ENCODE results near the gene CTBP1.

CTBP1 gene

DNA sequence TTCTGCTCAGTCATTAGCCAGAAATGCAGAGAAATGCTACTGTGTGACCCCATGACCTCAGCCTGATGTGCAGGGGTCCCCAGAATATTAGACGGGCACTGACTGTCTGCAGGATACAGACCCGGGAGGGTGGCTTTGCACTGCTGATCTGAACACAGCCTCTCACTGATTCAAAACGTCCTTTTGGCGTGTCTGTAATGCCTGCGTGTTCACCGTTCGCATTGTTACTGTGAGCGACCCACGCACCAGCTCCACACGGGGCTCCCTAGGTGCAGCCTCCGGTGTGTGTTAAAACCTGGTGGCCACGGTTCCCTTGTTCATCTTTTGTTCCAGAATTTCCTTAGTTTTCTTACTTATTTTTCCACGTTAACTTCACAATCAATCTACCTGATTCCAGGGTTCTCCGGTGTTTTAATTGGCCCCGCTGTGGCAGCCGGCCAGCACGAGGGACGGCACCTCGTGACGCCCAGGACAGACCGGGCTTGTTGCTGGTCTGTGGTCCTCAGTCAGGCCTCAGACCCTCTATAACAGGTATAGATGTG is 44.6 kb downstream of the CTBP1 start:
- Histone ChIP-seq H3K9me3 (ENCODE audit: severe bottlenecking) (no peaks in the 10 kb centered on the region), H3K27me3 (ENCODE audit: insufficient read depth, low read depth, severe bottlenecking) (no peaks in the 10 kb centered on the region), H3K27ac (peak overlapping the region; percentile 44), H3K36me3 (peaks cover 15% of the 10 kb centered on the region), H3K4me3 (ENCODE audit: low read depth, low read length) (no peak overlapping the region)
- TF ChIP-seq, protein P1, sequence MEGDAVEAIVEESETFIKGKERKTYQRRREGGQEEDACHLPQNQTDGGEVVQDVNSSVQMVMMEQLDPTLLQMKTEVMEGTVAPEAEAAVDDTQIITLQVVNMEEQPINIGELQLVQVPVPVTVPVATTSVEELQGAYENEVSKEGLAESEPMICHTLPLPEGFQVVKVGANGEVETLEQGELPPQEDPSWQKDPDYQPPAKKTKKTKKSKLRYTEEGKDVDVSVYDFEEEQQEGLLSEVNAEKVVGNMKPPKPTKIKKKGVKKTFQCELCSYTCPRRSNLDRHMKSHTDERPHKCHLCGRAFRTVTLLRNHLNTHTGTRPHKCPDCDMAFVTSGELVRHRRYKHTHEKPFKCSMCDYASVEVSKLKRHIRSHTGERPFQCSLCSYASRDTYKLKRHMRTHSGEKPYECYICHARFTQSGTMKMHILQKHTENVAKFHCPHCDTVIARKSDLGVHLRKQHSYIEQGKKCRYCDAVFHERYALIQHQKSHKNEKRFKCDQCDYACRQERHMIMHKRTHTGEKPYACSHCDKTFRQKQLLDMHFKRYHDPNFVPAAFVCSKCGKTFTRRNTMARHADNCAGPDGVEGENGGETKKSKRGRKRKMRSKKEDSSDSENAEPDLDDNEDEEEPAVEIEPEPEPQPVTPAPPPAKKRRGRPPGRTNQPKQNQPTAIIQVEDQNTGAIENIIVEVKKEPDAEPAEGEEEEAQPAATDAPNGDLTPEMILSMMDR (IDR thresholded peaks at IDR 0.05; ENCODE audit: low read depth, low read length): no peak
- peak; percentile 6 for DNase-seq

DNA sequence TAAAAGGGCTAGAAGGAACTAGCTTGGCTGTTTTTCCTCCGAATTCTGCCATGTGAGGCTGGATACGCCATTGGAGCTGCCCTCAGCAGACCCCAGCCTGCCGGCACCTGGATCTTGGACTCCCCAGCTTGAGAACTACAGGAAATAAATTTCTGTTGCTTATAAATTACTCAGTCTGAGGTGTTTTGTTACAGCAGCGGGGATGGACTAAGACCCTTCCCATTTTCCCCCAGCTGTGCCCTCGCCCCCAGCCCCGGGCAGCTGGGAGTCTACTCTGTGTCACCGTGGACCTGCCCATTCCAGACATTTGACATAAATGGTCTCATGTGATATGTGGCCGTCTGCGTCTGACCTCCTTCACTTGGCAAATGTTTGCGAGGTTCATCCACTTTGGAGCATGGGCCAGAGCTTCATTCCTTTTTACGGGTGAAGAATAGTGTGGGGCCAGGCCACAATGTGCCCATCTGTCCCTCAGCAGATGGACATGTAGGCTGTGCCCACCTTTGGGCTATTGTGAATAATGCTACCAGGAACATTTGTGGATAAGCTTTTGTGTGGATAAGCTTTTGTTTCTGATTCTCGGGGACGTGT is 45.8 kb downstream of the CTBP1 start:
- no peaks in the 10 kb centered on the region for H3K9me3 ChIP-seq (ENCODE audit: severe bottlenecking)
- peak overlapping the region; percentile 2 for H3K27ac ChIP-seq
- no peak for DNase-seq
- 0 out of 2 replicates have a peak, but pooled peaks cover 7% of the 10 kb centered on the region for H3K36me3 ChIP-seq
- TF ChIP-seq, protein P1 (IDR thresholded peaks at IDR 0.05; ENCODE audit: low read depth, low read length): no peak
- no peaks in the 10 kb centered on the region for H3K27me3 ChIP-seq (ENCODE audit: insufficient read depth, low read depth, severe bottlenecking)
- no peak overlapping the region for H3K4me3 ChIP-seq (ENCODE audit: low read depth, low read length)

DNA sequence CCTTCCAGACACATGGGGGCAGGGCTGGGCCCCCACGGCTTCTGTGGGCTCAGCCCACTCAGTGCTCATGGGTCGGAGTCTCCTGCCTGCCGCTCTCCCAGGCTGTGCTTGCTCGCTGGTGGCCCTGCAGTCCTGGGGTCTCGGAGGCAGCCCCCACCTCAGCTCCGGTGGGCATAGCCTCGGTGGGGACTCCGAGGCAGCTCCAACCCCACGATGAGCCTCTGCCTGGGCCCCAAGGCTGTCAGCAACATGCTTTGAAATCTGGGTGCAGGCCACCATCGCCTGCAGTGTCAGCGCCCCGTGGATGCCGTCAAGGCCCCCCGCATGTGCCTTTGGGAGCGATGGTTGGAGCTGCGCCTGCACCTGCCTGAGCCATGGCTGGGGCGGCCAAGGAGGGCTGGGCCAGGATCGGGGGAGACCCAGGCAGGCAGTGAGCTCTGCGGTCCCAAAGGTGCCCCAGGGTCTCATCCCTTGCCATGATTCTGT is 46.4 kb downstream of the CTBP1 start:
- peak overlapping the region; percentile 2 for H3K27ac ChIP-seq

DNA sequence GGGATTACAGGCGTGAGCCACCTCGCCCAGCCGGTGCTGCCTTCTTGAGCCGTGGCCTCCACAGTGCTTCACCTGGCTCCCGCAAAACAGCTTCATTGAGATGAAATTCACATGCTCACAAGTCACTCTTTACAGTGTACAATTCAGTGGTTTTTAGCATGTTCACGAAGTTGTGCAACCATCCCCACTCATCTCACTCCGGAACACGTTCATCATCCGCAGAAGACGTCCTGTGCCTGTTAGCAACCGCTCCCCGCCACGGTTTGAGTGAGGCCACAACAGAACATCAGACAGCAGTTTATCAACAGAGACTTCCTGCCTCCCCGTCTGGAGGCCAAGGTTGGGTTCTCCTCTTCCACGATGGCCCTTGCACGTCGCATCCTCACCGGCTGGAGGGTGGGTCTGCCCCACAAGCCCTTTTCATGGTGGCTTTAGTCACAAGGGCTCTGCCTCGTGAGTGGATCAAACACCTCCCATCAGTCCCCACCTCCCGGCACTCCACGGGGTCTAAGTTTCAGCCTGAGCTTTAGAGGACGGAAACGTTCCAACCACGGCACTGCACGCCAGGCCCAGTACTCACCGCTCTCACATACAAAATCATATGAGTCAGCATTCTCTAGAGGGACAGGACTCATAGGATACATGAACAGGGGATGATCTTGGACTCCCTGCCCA is 46.9 kb downstream of the CTBP1 start:
- Histone ChIP-seq H3K27me3 (ENCODE audit: insufficient read depth, low read depth, severe bottlenecking) (no peaks in the 10 kb centered on the region), H3K27ac (no peak overlapping the region; the same call in 1 of the 2 replicates), H3K36me3 (0 out of 2 replicates have a peak, but pooled peaks cover 7% of the 10 kb centered on the region), H3K9me3 (ENCODE audit: severe bottlenecking) (no peaks in the 10 kb centered on the region), H3K4me3 (ENCODE audit: low read depth, low read length) (no peak overlapping the region)
- DNase-seq: no peak
- TF ChIP-seq, protein P1 (IDR thresholded peaks at IDR 0.05; ENCODE audit: low read depth, low read length): no peak

More for the DNA sequence above, 46.4 kb downstream of the CTBP1 start:
- Histone ChIP-seq H3K36me3 (0 out of 2 replicates have a peak, but pooled peaks cover 7% of the 10 kb centered on the region), H3K9me3 (ENCODE audit: severe bottlenecking) (no peaks in the 10 kb centered on the region), H3K27me3 (ENCODE audit: insufficient read depth, low read depth, severe bottlenecking) (no peaks in the 10 kb centered on the region), H3K4me3 (ENCODE audit: low read depth, low read length) (no peak overlapping the region)
- TF ChIP-seq, protein P1 (IDR thresholded peaks at IDR 0.05; ENCODE audit: low read depth, low read length): no peak
- DNase-seq: no peak

DNA sequence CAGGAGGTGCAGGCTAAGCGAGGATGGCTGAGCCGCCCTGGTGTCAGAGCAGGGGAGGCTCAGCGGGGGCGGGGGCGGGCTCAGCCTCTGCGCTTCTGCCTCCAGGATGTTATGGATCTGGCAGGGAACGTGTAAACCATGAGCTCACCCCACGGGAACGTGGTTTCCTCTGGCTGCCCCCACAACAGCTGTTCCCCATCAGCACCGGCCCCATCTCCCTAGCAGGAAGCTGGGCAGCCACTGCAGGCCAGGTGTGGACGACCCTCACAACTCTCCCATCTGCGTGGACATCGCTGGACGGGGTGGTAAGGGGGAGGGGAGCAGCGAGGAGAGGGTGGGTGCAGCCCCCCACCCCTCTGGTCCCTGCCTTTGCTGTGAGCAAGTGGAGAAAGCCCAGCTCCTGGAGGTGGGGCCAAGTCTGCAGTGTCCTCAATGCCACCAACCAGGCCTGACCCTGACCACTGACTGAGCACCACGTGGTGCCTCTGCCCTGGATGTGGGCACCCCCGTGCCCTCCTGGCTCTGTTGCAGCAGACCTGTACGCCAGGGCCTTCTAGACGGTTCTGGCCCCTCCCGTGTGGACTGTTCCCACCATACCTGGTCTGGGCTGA is 48.4 kb downstream of the CTBP1 start:
- H3K27me3 ChIP-seq (ENCODE audit: insufficient read depth, low read depth, severe bottlenecking): no peaks in the 10 kb centered on the region
- 0 out of 2 replicates have a peak, but pooled peaks cover 7% of the 10 kb centered on the region for H3K36me3 ChIP-seq
- no peak overlapping the region for H3K4me3 ChIP-seq (ENCODE audit: low read depth, low read length)
- peak; percentile 57 for DNase-seq
- peak overlapping the region; percentile 42 for H3K27ac ChIP-seq
- TF ChIP-seq, protein P1 (IDR thresholded peaks at IDR 0.05; ENCODE audit: low read depth, low read length): 0 out of 2 replicates have a peak, but pooled peaks have one; percentile 1
- H3K9me3 ChIP-seq (ENCODE audit: severe bottlenecking): no peaks in the 10 kb centered on the region
